GM21576 (cell line): Measurements from ENCODE around the gene MAP3K13.

ENCODE experiments used
- ATAC-seq: cut with Tn5 transposase; IDR thresholded peaks from one replicate; pipeline ENCODE4 v1.9.1; 2021; ENCODE audit warnings: mild to moderate bottlenecking, moderate library complexity; ENCODE audit not compliant: unreplicated experiment

MAP3K13 gene, protein sequence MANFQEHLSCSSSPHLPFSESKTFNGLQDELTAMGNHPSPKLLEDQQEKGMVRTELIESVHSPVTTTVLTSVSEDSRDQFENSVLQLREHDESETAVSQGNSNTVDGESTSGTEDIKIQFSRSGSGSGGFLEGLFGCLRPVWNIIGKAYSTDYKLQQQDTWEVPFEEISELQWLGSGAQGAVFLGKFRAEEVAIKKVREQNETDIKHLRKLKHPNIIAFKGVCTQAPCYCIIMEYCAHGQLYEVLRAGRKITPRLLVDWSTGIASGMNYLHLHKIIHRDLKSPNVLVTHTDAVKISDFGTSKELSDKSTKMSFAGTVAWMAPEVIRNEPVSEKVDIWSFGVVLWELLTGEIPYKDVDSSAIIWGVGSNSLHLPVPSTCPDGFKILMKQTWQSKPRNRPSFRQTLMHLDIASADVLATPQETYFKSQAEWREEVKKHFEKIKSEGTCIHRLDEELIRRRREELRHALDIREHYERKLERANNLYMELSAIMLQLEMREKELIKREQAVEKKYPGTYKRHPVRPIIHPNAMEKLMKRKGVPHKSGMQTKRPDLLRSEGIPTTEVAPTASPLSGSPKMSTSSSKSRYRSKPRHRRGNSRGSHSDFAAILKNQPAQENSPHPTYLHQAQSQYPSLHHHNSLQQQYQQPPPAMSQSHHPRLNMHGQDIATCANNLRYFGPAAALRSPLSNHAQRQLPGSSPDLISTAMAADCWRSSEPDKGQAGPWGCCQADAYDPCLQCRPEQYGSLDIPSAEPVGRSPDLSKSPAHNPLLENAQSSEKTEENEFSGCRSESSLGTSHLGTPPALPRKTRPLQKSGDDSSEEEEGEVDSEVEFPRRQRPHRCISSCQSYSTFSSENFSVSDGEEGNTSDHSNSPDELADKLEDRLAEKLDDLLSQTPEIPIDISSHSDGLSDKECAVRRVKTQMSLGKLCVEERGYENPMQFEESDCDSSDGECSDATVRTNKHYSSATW

DNA sequence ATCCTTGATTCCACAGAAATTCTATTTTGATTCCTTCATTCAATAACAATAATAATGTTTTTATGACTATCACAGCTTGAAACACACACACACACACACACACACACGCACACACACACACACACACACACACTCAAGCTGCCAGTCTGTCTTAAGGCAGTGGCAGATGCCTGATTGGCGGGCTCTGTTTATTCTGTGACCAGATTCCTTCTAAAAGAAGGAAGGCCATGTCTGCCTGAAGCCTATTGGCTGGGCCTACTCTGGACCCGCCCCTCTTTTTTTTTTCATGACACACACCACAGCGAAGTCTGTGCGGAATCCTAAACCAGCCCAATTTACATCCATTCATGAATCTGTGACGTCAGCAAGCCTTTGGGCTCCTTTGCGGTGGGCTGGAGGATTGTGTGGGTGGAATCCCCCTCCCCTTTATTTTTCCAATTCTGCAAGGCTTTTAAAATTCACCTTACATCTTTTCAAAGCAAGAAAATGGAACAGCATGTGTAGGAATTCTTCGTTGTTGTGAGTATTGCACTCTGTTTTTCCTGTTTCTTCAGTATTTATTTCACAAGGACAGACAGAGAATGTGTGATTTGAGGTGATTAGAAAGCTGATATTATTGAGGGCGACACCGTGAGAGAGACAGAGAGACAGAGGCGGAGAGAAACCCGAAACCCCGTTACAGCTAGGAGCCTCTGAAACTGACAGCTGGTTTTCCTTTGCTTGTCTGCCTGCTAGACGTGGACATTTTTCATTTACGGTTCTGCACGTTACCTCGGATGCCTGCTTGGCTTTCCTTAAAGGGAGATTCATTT, at the start of gene MAP3K13:
MAP3K13 (plus strand) TSS at position 287 of the 812 bp plus-strand sequence. CDS start 65,446 bp downstream, outside the sequence.
- peak; percentile 96 for ATAC-seq

- ATAC-seq, result no peak
Observed at GRCh38 chr3:185313693-185314246, 49.2 kb upstream of the MAP3K13 start.

DNA sequence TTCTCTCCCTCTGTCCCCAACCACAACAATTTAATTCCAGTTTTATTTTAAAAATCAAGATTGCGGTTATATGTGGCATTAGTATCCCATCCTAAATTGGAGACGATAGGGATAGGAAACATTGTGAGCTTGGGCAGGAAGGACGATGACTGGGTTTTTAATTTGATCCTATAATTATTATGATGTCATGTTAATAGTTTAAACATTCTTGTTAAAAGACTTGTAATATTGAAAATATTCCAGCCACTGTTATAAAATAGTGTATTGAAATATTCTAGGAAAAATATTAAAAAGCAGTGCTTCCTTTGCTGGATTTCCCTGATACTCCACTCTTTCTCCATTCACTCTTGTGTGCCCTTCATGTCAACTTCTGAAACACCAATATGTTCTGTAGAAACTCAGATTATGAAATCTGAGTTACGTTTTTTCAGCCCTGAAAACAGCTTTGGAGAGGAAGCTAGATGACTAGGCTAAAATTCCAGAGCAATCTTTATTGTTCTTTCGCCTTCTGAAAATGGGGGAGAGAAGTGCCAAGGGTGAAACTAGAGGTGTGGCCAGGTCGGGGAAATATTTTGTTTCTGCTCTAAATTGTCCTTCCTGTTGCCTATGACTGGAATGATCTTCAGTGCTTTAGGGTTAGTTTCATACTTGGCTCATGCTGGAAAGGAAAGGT, 46.1 kb upstream of the MAP3K13 start:
- no peak for ATAC-seq

DNA sequence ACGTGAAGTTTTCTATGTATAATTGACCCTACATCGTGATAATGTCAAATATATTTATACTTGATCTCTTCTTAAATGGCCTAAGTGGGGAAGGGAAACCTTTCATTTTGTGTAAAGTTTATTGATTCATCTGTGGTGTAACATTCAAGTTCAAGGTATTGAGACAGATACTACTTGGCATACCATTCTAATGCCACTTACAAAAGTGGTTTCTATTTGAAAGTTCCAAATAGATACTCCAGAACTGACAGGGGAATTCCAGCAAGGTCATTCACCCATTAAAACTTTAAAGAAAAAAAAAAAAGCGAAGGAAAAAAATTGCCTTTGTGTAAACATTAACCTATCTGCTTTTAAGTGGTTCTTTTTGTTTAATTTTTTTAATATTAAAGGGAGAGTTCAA, 45.3 kb upstream of the MAP3K13 start:
- ATAC-seq, result no peak

DNA sequence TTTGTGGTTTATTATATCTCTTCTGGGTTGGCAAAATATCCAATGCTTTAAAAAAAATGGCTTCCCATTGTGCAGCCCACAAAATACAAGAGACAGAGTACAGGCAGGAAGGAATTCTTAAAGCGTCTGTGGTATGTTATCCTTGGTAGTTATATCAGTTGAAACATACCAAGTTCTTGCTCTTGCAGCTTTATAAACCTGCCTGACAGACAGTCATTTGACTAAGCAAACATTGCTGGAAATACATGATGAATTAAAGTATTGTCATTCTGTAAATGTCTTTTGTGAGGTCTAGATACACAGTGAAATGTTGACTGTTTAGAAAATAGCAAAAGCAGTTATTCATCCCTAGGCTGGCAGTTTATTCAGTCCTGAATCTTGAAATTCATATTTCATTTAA, 44.8 kb upstream of the MAP3K13 start:
- no peak for ATAC-seq

DNA sequence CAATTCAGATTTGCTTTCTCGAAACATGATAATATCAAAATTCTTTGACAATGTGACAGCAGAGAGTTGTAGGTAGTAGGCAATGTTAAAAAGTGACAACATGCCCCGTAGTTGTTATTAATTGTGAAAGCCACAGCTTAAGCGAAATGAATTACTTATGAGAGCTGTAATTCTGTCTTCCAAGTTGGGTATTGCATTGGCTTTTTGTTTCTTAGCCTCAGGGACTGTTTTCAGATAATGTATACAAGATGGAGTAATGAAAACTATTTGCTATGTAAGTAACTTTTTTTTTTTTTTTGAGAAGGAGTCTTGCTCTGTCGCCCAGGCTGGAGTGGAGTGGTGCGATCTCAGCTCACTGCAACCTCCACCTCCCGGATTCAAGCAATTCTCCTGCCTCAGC, 43.1 kb upstream of the MAP3K13 start:
- no peak for ATAC-seq

GRCh38 chr3:185320949-185321348, 42.0 kb upstream of the MAP3K13 start:
- no peak for ATAC-seq

GRCh38 chr3:185322101-185322719, 40.7 kb upstream of the MAP3K13 start:
- ATAC-seq, result no peak

DNA sequence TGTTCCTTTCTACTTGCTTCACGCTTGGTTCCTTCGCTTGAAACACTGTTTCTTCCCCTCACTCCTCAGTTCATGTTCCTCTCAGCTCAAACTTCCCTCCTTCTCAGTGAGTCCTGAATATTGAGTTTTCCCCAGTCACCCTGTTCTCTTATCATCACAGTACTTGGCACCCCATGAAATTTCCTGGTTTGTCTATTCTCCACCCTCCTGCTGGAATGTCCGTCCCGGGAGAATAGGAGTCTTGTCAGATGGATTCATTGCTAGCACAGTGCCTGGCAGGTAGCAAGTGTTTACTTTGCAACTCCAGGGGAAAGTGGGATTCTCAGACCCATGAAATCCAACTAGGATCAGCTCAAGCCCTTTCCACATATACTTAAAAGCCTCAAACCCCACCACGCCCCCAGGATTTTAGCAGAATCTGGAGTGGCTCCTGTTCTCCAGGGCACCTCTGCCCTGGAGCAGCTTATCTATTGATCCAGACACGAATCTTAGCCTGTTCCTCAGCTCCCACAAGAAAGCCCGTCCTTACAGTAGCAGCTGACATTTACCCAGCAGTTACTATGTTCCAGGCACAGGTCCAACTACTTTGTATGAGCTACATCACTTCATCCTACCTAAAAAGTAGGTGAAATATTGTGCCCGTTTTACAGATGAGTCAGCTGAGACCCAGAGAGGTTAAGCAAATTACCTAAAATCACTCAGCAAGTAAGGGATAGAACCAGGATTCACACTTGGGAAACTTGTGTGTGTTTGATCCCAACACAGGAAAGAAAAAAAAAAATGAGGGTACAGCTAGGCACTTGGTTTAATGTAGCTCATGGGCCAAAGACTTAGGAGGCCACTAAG, 36.8 kb upstream of the MAP3K13 start:
- no peak for ATAC-seq

DNA sequence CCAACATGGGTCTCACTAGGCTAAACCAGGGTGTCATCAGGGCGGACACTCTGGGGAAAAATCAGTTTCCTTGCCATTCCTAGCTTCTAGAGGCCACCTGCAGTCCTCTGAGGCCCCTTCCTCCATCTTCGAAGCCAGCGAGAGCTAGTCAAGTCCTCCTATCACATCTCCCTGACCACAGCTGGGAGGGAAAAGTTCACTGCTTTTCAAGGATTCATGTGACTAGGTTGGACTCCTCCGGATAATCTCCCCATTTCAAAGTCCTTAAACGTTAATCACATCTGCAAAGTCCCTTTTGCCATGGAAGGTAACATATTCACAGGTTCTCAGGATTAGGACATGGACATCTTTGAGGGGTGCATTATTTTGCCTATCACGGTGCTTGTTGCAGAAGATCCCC, 35.9 kb upstream of the MAP3K13 start:
- no peak for ATAC-seq

GRCh38 chr3:185328324-185329004, 34.5 kb upstream of the MAP3K13 start:
- ATAC-seq, result no peak

DNA sequence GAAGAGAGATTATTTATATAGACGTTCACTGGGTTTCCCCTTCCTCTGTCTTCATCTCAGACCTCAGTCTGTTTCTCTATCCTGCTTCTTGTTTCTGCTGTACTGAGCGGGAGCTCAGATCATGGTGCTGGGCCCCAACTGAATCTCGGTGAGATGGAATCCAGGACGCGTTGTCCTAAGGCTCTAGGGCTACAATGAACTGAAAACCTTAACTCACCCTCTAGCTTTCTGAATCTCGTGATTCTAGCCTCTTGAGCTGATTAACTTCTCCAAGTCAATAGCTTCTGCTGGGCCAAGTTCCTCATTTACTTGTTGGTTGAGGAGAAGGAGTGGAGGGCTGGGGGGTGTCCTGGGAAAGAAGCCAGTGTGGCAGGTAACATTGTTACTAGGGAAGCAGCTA, 32.7 kb upstream of the MAP3K13 start:
- no peak for ATAC-seq

- no peak for ATAC-seq
Observed at GRCh38 chr3:185330644-185331043, 32.3 kb upstream of the MAP3K13 start.

DNA sequence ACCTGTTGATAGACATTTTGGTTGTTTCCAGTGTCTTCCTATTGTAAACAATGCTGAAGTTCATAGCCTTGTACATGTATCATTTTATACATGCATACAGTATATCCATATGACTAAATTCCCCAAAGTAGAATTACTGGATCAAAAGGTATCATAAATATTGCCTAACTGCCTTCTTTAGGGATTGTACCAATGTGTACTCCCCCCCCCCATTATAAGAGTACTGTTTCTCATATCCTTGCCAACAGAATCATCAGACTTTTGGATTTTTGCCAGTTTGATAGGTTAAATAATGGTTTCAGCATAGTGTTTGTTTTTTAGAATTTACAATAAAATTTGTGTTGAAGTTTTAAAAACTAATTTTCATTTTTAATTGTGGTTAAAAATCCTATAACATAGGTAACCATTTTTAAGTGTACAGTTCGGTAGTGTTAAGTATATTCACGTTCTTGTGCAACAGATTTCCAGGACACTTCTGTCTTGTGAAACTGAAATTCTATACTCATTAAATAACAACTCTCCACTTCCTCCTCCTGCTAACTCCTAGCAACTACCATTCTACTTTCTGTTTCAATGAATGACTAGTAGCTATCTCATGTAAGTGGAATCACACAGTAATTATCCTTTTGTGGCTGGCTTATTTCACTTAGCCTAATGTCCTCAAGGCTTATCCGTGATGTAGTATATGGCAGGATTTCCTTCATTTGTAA, 30.8 kb upstream of the MAP3K13 start:
- ATAC-seq, result peak; percentile 100

GRCh38 chr3:185335799-185336198, 27.1 kb upstream of the MAP3K13 start:
- no peak for ATAC-seq

DNA sequence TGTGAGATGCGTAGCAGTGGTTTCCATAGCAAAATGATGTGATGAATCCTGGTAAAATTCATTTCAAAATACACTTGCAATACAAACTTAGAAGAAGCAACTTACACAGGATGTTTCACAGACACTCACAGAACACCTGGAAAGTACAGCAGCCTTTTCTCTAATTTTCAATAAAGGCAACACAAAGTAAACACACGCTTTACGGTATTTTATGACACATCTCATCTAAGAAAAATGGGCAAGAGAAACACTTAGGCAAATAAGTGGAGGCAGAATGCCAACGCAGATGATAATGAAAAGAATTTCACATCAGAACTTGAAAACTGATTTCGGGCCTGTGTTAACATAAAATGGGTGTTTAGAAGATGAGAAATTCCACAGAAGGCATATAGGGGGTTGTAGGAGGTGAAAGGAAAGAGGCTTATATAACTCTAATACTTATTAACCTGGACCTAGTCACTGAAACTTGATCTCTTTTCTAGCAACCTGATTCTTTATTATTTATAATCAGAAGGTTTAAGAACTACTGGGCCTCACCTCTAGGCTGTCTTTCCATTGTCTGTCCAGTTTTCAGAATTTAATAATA, 25.6 kb upstream of the MAP3K13 start:
- no peak for ATAC-seq

GRCh38 chr3:185339945-185340344, 23.0 kb upstream of the MAP3K13 start:
- ATAC-seq, result no peak
